GM03348 (cell line): Measurements from ENCODE around the gene DENND1B.
"Not testable (repeated sequence)": the region's sequence is repeated elsewhere in the genome, so short reads cannot be mapped to it uniquely, and the experiment has no call there.

Source experiments
- DNase-seq: peaks from one replicate; pipeline ENCODE4 v3.0.0; 2012; ENCODE audit warnings: low spot score

DENND1B gene

GRCh38 chr1:197622371-197622770, 152.9 kb downstream of the DENND1B start:
- DNase-seq: no peak

- DNase-seq: no peak
Observed at GRCh38 chr1:197621761-197622160, 153.5 kb downstream of the DENND1B start.

- DNase-seq: no peak
Observed at GRCh38 chr1:197620714-197621163, 154.5 kb downstream of the DENND1B start.

- peak; percentile 7 for DNase-seq
Observed at GRCh38 chr1:197619008-197619640, 156.2 kb downstream of the DENND1B start.

- no peak for DNase-seq
Observed at GRCh38 chr1:197618061-197618460, 157.2 kb downstream of the DENND1B start.

- no peak for DNase-seq
Observed at GRCh38 chr1:197615693-197616011, 159.6 kb downstream of the DENND1B start.

- DNase-seq: peak; percentile 13
Observed at GRCh38 chr1:197614916-197615692, 160.2 kb downstream of the DENND1B start.

- DNase-seq: no peak
Observed at GRCh38 chr1:197606168-197606845, 169.0 kb downstream of the DENND1B start.

GRCh38 chr1:197604302-197604701, 171.0 kb downstream of the DENND1B start:
- no peak for DNase-seq

GRCh38 chr1:197600751-197601150, 174.5 kb downstream of the DENND1B start:
- DNase-seq: no peak

- no peak for DNase-seq
Observed at GRCh38 chr1:197599789-197600188, 175.5 kb downstream of the DENND1B start.

- DNase-seq: no peak
Observed at GRCh38 chr1:197598935-197599334, 176.3 kb downstream of the DENND1B start.

- no peak for DNase-seq
Observed at GRCh38 chr1:197595304-197595904, 179.9 kb downstream of the DENND1B start.

- no peak for DNase-seq
Observed at GRCh38 chr1:197590687-197591086, 184.6 kb downstream of the DENND1B start.

- no peak for DNase-seq
Observed at GRCh38 chr1:197585809-197586208, 189.5 kb downstream of the DENND1B start.

GRCh38 chr1:197577580-197577979, 197.7 kb downstream of the DENND1B start:
- no peak for DNase-seq

GRCh38 chr1:197575531-197575930, 199.7 kb downstream of the DENND1B start:
- not testable (repeated sequence) for DNase-seq

- no peak for DNase-seq
Observed at GRCh38 chr1:197572169-197572568, 203.1 kb downstream of the DENND1B start.

- DNase-seq: no peak
Observed at GRCh38 chr1:197567442-197567841, 207.8 kb downstream of the DENND1B start.

- no peak for DNase-seq
Observed at GRCh38 chr1:197561041-197561440, 214.2 kb downstream of the DENND1B start.

- DNase-seq: no peak
Observed at GRCh38 chr1:197559655-197560054, 215.6 kb downstream of the DENND1B start.

- no peak for DNase-seq
Observed at GRCh38 chr1:197559244-197559643, 216.0 kb downstream of the DENND1B start.

- DNase-seq: peak; percentile 13
Observed at GRCh38 chr1:197557302-197557701, 218.0 kb downstream of the DENND1B start.
